ENCODE measurements around the gene EFNA5. TPM values are rescaled to one million over a fixed set of nuclear protein-coding genes. Genes with fewer than 3 reads are reported as not detected.

The EFNA5 gene
- total and polyA plus RNA-seq, 10 of the 15 experiments (the other 5 are each of a cell fraction or from before 2014, with no cell fraction given) = 0.19 to 12.6 (median 3.9) TPM

DNA sequence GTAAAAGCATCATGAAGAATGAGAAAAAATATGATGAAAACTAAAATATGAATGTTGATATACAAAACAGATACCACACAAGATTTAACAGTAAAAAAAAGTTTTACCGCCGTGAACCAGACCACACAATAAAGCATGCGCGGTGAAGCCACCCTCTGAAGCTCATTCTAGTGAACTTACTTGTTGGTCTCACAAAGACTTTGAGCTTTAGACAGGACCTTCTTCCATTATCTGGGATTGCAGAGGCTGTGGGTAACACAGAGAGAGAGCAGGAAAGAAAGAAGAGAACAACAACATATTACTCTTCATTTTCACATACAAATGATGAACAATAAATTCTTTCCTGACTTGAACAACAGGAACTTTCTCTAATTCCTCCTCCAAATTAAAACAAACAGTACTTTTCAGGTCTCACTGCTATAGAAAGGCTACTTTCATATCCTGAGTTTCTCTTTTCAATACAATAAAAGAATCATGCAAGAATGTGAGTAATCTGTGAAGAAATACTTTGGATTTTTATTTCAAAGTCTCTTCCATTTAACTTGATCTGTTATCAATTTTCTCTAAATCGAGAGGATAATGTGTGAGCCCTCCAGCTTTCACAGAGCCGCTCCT lies 283.1 kb downstream of the EFNA5 start (continued):
- TF ChIP-seq RAD51 (IDR thresholded peaks at IDR 0.05) (no peak), JUNB (IDR thresholded peaks at IDR 0.05) (no peak), LARP7 (IDR thresholded peaks at IDR 0.05) (no peak), SUZ12 (IDR thresholded peaks at IDR 0.05; ENCODE audit: unreplicated experiment) (no peak), SREBF2 (IDR thresholded peaks at IDR 0.05; ENCODE audit: low read length) (no peak), SRF (IDR thresholded peaks at IDR 0.05; ENCODE audit: low read depth in 2 of 2, low read length in 2 of 2) (no peak), FOXM1 (IDR thresholded peaks at IDR 0.05; ENCODE audit: low read depth, low read length) (no peak), NFXL1 (IDR thresholded peaks at IDR 0.05; ENCODE audit: borderline replicate concordance) (no peak), TCF3 (IDR thresholded peaks at IDR 0.05; ENCODE audit: borderline replicate concordance, insufficient read depth, low read depth, low read length) (no peak)
- TF ChIP-seq, protein P1, sequence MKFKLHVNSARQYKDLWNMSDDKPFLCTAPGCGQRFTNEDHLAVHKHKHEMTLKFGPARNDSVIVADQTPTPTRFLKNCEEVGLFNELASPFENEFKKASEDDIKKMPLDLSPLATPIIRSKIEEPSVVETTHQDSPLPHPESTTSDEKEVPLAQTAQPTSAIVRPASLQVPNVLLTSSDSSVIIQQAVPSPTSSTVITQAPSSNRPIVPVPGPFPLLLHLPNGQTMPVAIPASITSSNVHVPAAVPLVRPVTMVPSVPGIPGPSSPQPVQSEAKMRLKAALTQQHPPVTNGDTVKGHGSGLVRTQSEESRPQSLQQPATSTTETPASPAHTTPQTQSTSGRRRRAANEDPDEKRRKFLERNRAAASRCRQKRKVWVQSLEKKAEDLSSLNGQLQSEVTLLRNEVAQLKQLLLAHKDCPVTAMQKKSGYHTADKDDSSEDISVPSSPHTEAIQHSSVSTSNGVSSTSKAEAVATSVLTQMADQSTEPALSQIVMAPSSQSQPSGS (IDR thresholded peaks at IDR 0.05; ENCODE audit: low read length) = no peak
- TF ChIP-seq, protein P2, sequence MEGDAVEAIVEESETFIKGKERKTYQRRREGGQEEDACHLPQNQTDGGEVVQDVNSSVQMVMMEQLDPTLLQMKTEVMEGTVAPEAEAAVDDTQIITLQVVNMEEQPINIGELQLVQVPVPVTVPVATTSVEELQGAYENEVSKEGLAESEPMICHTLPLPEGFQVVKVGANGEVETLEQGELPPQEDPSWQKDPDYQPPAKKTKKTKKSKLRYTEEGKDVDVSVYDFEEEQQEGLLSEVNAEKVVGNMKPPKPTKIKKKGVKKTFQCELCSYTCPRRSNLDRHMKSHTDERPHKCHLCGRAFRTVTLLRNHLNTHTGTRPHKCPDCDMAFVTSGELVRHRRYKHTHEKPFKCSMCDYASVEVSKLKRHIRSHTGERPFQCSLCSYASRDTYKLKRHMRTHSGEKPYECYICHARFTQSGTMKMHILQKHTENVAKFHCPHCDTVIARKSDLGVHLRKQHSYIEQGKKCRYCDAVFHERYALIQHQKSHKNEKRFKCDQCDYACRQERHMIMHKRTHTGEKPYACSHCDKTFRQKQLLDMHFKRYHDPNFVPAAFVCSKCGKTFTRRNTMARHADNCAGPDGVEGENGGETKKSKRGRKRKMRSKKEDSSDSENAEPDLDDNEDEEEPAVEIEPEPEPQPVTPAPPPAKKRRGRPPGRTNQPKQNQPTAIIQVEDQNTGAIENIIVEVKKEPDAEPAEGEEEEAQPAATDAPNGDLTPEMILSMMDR (IDR thresholded peaks at IDR 0.05 in 2 of 3, conservative IDR thresholded peaks at IDR 0.05 in 1 of 3; ENCODE audit: control insufficient read depth in 2 of 3, extremely low read depth in 1 of 3, insufficient read depth in 1 of 3, low read depth in 3 of 3, low read length in 3 of 3) = no peak
- TF ChIP-seq, protein P3, sequence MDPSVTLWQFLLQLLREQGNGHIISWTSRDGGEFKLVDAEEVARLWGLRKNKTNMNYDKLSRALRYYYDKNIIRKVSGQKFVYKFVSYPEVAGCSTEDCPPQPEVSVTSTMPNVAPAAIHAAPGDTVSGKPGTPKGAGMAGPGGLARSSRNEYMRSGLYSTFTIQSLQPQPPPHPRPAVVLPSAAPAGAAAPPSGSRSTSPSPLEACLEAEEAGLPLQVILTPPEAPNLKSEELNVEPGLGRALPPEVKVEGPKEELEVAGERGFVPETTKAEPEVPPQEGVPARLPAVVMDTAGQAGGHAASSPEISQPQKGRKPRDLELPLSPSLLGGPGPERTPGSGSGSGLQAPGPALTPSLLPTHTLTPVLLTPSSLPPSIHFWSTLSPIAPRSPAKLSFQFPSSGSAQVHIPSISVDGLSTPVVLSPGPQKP (IDR thresholded peaks at IDR 0.05; ENCODE audit: low read depth, low read length) = no peak
